GM21576 (cell line): Measurements from ENCODE around the gene IQGAP2.
"Not testable (repeated sequence)": the region's sequence is repeated elsewhere in the genome, so short reads cannot be mapped to it uniquely, and the experiment has no call there.

ENCODE experiments used
- ATAC-seq: cut with Tn5 transposase; IDR thresholded peaks from one replicate; pipeline ENCODE4 v1.9.1; 2021; ENCODE audit warnings: mild to moderate bottlenecking, moderate library complexity; ENCODE audit not compliant: unreplicated experiment

IQGAP2 gene

GRCh38 chr5:76723906-76724305 is 320.8 kb downstream of the IQGAP2 start:
- no peak for ATAC-seq

- no peak for ATAC-seq
Measured at GRCh38 chr5:76724871-76725270, 321.8 kb downstream of the IQGAP2 start.

GRCh38 chr5:76728965-76729364 is 325.9 kb downstream of the IQGAP2 start:
- no peak for ATAC-seq

GRCh38 chr5:76729373-76730290 is 326.5 kb downstream of the IQGAP2 start:
- no peak for ATAC-seq

- no peak for ATAC-seq
Measured at GRCh38 chr5:76732405-76733048, 329.4 kb downstream of the IQGAP2 start.

- peak; percentile 76 for ATAC-seq
Measured at GRCh38 chr5:76733049-76733417, 329.9 kb downstream of the IQGAP2 start.

GRCh38 chr5:76735762-76736545 is 332.9 kb downstream of the IQGAP2 start:
- ATAC-seq: no peak

- ATAC-seq: peak; percentile 29
Measured at GRCh38 chr5:76736679-76737556, 333.8 kb downstream of the IQGAP2 start.

GRCh38 chr5:76737846-76738245 is 334.8 kb downstream of the IQGAP2 start:
- ATAC-seq: no peak

- ATAC-seq: not testable (repeated sequence)
Measured at GRCh38 chr5:76741506-76741905, 338.4 kb downstream of the IQGAP2 start.

- no peak for ATAC-seq
Measured at GRCh38 chr5:76742583-76742982, 339.5 kb downstream of the IQGAP2 start.

- ATAC-seq: no peak
Measured at GRCh38 chr5:76744632-76745031, 341.5 kb downstream of the IQGAP2 start.

- ATAC-seq: no peak
Measured at GRCh38 chr5:76745670-76746069, 342.6 kb downstream of the IQGAP2 start.

- no peak for ATAC-seq
Measured at GRCh38 chr5:76746677-76747076, 343.6 kb downstream of the IQGAP2 start.

- ATAC-seq: no peak
Measured at GRCh38 chr5:76747706-76748105, 344.6 kb downstream of the IQGAP2 start.

GRCh38 chr5:76751291-76751690 is 348.2 kb downstream of the IQGAP2 start:
- ATAC-seq: no peak

GRCh38 chr5:76754668-76755078 is 351.6 kb downstream of the IQGAP2 start:
- no peak for ATAC-seq

GRCh38 chr5:76755779-76756637 is 352.9 kb downstream of the IQGAP2 start:
- ATAC-seq: no peak

- no peak for ATAC-seq
Measured at GRCh38 chr5:76757049-76757448, 354.0 kb downstream of the IQGAP2 start.
